Hepatocyte (in vitro differentiated cells): ENCODE data around the gene HRH2.

ENCODE experiments used
- EZH2phosphoT487 ChIP-seq: fragments of 200-600 bp; sonication (generic); IDR thresholded peaks from one replicate; pipeline ENCODE4 v1.6.1; 2018; ENCODE audit warnings: antibody characterized with exemption, mild to moderate bottlenecking, low read depth, moderate library complexity; ENCODE audit not compliant: unreplicated experiment, severe bottlenecking
- TF ChIP-seq, protein P1 (sequence below): fragments of 200-600 bp; sonication (generic); IDR thresholded peaks from 2 replicates; pipeline ENCODE4 v1.5.1; 2016; ENCODE audit warnings: antibody characterized with exemption, mild to moderate bottlenecking; ENCODE audit not compliant: poor library complexity

DNA sequence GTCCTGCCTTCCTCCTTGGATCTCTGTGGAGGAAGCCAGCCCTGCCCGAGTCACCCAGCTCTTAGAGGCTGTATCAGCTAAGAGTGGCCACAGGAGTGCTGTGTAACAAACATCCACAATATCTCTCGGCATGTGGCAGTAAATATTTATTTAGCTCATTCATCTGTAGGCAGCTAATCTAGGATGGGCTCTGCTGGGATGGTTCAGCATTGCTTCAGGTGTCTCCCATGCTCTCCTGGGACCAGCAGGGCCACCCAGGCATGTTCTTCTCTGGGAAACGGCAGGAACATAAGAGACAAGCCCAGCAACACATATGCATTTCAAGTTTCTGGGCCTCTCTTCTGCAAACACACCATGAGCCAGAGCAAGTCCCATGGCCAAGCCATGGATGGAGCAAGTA lies 56.1 kb downstream of the HRH2 start:
- TF ChIP-seq, protein P1, sequence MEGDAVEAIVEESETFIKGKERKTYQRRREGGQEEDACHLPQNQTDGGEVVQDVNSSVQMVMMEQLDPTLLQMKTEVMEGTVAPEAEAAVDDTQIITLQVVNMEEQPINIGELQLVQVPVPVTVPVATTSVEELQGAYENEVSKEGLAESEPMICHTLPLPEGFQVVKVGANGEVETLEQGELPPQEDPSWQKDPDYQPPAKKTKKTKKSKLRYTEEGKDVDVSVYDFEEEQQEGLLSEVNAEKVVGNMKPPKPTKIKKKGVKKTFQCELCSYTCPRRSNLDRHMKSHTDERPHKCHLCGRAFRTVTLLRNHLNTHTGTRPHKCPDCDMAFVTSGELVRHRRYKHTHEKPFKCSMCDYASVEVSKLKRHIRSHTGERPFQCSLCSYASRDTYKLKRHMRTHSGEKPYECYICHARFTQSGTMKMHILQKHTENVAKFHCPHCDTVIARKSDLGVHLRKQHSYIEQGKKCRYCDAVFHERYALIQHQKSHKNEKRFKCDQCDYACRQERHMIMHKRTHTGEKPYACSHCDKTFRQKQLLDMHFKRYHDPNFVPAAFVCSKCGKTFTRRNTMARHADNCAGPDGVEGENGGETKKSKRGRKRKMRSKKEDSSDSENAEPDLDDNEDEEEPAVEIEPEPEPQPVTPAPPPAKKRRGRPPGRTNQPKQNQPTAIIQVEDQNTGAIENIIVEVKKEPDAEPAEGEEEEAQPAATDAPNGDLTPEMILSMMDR: no peak
- no peak for TF ChIP-seq EZH2phosphoT487
